CD4-positive, alpha-beta T cell treated with Interleukin-15 for 4 hours (primary cell): Measurements from ENCODE around the gene NRL.

Experiments used
- DNase-seq: peaks from one replicate; pipeline ENCODE4 v3.0.0-alpha.2; 2020; ENCODE audit warnings: low spot score

The NRL gene

DNA sequence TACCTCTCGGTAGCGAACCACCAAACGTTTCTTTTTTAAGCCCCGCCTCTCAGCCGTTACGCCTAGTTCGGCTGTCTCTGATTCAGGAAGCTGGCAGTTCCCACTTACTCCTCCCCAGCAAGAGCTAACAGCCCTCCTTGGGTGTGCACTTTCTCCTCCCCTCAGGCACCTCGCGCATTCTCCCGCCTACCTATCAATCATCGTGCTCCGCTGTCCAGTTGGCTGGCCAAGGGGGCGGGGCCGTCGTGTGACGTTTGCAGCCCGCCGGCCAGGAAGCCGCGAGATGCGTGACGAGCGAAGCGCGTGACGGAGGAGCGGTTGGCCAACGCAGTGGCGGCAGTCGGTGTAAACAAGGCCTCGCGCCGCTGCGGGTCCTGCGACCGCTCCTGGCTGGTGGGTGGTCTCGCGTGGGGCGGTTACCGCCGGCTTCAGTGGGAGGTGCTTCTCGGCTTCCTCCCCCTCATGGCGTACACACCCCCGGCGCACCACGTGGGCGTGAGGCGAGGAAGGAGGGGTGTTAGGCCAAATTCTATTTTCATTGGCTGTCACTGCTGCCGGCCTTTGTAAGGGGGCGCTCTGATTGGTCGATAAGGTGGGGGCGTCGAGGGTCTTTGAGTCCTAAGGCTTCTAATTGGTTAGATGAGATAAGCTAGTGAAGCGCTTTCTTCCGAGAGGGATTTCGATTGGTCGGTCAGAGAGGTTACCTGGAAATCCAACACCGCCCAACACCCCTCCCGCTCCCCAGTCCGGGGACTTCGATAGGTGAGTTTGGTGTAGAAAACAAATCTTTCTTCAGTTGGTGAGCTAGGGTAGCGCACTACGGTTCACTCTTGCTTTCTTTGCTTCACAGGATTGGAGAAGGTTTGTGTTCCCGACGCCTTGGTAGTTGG lies at the start of gene NRL, which contains the start of gene DCAF11:
Gene NRL, minus strand, starts transcription at position 418 of the 890 bp plus-strand sequence. CDS start 32,101 bp downstream, outside the sequence.
Gene DCAF11, plus strand, starts transcription at position 246 of the 890 bp plus-strand sequence. CDS start 818 bp downstream, outside the sequence.
- DNase-seq: peak; percentile 99

DNA sequence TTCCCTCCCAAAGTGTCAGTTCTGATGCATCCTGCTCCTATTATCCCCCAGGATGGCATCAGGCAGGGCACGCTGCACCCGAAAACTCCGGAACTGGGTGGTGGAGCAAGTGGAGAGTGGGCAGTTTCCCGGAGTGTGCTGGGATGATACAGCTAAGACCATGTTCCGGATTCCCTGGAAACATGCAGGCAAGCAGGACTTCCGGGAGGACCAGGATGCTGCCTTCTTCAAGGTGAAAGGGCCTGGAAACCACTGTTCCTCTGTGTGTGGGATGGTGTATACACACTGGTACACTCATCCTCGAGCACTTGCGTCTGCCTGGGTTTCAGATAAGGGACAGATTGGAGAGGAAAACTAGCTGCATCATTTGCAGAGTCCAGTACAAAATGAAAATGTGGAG lies 47.3 kb upstream of the NRL start:
- no peak for DNase-seq

DNA sequence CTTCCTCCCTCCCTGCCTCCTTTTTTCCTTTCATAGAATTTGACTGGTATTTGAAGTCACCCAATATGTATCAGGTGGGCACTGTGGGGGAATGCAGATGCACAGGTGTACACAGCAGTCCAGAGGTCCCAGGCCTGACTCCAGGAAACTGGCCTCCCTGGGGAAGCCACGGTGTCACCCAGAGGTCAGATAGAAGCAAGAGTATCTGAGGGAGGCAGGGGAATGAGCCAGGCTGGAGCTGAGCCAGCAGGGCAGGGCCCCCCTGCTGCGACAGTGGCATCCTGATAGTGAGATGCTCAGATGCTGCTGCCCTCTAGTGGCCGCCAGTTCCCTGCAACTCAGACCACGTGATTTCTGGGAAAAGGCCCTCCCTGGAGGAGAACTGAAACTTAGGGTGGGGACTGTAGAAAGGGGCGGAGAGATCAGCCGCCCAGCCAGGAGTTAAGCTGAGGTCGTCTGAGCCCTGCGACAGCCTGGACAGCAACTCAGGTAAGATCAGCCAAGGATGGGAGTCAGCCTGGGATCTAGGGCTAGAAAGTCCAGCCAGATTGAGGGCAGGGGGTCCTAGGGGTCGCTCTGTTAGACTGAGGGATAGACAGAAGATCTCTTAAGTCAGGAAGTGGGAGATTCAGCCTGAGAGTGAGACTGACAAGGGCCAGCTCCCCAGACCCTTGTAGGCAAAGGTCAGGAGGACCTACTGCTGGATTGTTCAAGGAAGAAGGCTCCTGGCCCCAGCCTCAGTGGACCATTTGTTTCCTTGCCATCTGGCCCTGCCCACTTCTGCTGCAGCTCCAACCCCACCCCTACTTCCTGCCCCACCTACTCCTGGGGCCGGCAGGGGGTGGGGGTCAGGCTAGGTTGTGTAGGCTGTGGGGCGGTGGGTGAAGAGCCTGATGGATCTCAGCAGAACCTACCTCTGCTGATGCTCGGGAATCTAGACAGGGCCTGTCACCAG lies 46.4 kb upstream of the NRL start, which contains the start of gene IRF9:
Gene IRF9, plus strand, starts transcription at position 416 of the 955 bp plus-strand sequence. CDS start 880 bp downstream, outside the sequence.
- peak; percentile 99 for DNase-seq

DNA sequence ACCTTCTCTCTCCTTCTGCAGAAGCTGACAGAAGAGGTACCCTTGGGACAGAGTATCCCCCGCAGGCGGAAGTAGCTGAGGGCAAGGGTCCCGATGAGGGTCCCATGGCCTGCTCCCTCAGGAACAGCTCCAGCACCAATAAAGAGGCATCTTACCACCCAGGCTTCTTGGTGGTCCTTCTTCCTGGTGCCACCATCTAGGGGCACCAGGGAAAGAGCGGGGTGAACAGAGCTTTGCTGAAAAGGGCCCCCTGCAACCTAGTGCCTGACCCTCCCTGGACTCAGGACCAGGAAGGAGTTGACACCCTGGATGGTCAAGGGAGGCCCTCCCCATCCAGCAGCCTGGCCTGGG lies 45.7 kb upstream of the NRL start:
- DNase-seq: no peak

DNA sequence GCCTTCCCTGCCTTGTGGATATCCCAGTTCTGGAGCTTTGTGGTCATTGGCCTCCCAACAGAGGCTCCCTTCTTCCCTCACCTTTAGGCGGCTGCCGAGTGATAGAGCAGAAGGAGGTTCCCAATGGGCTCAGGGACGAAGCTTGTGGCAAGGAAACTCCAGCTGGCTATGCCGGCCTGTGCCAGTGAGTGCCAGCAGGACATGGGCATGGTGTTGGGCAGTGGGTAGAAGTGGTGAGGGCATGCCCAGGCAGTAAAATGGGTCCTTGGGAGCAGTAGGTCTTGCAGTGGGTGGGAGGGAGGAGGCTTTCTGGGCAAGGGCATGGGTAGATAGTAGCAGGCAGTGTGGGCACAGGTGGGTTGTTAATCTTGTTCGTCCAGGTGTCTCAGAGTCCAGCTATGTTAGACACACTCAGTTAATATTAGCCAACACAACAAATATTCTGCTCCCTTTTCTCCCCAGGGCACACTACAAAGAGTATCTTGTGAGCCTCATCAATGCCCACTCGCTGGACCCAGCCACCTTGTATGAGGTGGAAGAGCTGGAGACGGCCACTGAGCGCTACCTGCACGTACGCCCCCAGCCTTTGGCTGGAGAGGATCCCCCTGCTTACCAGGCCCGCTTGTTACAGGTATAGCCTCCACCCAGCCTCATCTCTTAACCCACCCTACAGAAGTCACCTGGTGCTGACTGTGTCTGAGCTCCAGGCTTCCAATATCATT lies 45.2 kb upstream of the NRL start:
- DNase-seq: no peak

DNA sequence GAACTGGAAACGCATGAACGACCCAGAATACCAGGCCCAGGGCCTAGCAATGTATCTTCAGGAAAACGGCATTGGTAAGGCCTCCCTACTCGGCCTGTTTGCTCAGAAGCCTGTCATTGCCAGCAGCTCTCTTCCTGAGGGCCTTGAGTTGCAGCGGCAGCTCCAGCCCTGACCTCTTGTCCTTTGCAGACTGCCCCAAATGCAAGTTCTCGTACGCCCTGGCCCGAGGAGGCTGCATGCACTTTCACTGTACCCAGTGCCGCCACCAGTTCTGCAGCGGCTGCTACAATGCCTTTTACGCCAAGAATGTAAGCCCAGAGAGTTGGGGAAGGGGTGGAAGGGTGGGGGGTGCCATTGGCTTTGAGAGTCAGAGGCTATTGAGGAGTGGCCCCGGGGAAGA lies 42.6 kb upstream of the NRL start:
- DNase-seq: no peak

DNA sequence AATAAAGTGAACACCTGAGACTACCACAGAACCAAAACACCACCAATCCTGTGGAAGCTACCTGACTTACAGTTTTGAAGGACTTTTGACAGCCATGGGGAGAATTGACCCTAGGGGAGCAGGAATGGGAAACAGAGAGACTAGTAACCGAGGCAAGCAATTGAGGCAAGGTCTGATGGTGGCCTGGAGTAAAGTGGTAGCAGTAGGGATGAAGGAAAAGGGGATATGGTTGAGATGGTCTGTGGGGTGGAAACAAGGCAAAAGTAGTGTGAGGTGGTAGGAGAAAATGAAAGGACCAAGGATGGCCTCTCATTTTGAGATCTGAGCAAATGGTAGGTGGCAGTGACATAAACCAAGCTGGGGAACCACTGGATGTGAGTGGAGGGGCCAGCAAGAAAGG lies 42.1 kb upstream of the NRL start:
- DNase-seq: no peak

DNA sequence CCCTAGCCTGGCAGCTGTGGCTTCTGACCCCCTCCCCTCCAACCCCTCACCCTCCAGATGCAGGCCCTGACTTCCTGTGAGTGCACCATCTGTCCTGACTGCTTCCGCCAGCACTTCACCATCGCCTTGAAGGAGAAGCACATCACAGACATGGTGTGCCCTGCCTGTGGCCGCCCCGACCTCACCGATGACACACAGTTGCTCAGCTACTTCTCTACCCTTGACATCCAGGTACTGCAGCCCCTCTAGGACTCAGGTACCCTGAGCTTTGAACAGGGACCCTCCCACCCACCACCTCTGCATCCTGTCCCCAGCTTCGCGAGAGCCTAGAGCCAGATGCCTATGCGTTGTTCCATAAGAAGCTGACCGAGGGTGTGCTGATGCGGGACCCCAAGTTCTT lies 40.4 kb upstream of the NRL start:
- no peak for DNase-seq

DNA sequence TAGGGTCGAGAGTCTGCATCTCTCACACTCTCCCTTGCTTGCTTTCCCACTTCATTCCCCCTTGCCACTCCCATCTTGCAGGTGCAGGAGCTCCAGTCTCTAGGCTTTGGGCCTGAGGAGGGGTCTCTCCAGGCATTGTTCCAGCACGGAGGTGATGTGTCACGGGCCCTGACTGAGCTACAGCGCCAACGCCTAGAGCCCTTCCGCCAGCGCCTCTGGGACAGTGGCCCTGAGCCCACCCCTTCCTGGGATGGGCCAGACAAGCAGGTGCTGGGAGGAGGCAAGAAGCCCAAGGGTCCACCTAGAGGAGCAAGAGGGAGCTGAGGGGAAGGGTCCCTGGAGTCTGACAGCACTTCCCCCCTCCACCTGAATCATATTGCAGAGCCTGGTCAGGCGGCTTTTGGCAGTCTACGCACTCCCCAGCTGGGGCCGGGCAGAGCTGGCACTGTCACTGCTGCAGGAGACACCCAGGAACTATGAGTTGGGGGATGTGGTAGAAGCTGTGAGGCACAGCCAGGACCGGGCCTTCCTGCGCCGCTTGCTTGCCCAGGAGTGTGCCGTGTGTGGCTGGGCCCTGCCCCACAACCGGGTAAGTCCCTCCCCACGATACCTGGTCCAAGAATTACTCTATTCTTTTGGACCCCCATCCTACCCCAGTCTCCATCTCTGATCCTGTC lies 36.8 kb upstream of the NRL start:
- no peak for DNase-seq

DNA sequence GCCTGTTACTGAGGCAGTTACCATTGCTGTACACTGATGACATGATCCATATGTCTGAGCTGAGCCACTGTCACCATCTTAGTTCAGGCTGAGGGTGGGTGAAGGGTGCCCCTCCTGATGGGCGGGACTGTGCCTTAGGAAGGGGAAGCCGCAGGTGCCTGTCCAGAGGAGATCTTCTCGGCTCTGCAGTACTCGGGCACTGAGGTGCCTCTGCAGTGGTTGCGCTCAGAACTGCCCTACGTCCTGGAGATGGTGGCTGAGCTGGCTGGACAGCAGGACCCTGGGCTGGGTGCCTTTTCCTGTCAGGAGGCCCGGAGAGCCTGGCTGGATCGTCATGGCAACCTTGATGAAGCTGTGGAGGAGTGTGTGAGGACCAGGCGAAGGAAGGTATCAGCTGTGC lies 36.2 kb upstream of the NRL start:
- no peak for DNase-seq

DNA sequence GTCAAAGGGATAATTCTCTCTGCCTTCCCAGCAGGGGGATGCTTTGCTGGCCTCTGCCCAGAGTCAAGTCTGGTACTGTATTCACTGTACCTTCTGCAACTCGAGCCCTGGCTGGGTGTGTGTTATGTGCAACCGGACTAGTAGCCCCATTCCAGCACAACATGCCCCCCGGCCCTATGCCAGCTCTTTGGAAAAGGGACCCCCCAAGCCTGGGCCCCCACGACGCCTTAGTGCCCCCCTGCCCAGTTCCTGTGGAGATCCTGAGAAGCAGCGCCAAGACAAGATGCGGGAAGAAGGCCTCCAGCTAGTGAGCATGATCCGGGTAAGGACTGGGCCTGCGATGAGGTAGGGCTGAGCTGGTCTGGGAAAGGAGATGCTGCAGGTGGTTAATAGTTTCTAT lies 35.8 kb upstream of the NRL start:
- DNase-seq: no peak

DNA sequence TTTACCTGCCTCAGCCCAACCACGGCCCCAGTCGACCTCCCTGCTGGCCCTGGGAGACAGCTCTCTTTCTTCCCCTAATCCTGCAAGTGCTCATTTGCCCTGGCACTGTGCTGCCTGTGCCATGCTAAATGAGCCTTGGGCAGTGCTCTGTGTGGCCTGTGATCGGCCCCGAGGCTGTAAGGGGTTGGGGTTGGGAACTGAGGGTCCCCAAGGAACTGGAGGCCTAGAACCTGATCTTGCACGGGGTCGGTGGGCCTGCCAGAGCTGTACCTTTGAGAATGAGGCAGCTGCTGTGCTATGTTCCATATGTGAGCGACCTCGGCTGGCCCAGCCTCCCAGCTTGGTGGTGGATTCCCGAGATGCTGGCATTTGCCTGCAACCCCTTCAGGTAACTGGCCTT lies 35.3 kb upstream of the NRL start:
- no peak for DNase-seq

DNA sequence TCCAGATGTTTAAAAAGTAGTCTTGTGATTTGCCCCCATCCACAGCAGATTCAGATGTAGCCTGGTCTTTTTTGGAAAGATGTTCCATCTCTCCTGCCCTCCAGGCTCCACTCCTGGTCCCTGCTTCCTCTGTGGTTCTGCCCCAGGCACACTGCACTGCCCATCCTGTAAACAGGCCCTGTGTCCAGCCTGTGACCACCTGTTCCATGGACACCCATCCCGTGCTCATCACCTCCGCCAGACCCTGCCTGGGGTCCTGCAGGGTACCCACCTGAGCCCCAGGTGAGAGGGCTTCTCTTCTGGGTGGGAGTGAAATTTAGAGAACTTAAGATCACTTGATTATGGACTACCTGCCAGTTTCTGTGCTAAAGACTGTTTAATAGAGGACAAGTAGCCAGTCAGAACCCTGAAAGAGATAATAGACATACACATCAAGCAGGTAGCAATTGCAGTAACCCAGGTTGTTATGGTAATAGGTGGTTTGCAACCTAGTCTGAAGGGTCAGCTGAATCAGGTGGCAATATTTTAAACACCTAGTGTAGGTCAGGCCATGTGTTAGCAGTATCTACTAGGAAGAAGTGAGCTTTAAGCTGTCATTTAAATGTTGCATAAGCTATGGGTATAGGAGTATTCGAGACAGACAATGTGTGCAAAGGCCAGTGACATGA lies 34.7 kb upstream of the NRL start:
- no peak for DNase-seq

DNA sequence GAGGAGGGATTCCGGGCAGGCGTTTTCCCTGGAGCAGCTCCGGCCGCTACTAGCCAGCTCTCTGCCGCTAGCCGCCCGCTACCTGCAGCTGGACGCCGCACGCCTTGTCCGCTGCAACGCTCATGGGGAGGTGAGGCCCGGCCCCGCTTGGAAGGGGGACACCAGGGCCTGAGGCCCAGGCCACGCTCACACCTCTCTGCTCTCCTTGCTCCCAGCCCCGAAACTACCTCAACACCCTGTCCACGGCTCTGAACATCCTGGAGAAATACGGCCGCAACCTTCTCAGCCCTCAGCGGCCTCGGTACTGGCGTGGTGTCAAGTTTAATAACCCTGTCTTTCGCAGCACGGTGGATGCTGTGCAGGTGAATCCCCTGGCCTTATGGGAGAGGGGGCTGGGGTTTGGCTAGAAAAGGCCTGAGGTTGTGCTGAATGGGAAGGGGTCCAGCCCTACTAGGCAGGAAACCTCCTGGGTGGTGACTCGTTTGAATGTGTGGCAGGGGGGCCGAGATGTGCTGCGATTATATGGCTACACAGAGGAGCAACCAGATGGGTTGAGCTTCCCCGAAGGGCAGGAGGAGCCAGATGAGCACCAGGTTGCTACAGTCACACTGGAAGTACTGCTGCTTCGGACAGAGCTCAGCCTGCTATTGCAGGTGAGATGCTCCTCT lies 33.1 kb upstream of the NRL start:
- DNase-seq: no peak

DNA sequence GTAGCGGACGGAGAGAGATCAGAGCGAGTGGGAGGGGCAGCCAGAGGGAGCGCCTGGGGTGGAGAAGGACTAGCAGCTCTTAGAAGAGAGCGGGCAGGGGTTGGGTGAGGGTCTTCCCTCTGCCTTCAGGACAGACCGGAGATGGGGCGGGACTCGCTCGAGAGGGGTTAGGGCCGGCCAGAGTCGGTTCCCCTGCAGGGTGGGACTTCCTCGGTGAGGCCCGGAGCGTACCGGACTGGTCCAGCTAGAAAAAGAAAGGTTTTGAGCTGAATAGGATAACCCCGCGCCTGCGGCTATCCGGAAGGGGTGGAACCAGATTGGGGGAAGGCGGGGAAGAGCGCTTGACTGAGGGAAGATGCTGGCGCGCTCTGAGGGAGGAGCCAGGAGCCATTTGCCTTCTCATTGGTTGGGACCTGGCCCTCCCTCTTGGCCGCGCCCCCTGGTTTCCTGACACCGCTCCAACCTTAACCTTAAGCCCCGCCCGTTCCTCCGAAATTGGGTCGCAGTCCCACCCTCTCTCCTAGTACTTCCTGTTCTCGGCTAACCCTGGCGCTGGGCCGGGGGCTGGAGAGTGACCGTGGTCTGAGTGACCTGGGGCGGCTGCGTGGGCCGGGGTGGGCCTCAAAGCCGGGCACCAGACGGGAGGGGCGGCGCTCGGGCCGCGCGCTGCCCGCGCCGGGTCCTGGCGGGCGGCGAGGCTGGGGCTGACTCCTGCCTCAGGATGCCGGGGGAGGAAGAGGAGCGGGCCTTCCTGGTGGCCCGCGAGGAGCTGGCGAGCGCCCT lies 32.4 kb upstream of the NRL start, which contains the start of gene RNF31:
Gene RNF31, plus strand, starts transcription at position 521 of the 783 bp plus-strand sequence. Its CDS starts 201 bp downstream, at position 722.
- peak; percentile 96 for DNase-seq

DNA sequence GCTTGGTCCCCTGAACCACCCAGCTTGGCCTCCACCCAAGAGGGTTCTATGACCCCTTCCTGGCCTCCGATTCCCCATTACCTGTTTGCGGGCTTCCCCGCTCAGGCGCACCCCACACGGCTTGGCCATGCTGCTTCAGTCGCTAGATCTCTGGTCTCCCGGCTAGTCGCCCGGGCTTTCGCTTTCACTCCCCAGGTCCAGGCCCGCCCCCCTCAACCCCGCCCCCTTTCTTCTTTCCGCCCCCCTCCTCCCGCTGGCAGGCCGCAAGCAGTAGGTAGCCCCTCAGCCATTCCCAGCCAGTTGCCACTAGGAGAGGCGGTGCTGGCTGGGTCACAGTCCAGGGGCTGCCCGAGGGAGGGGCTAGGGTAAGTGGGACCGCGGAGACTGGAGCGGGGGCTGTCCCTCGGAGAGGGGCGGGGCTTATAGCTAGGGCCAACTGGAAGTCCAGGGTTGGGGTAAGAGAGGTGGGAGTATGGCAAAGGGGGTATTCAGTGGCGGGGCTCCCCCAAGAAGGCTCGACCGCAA lies 31.8 kb upstream of the NRL start, which contains the start of gene PSME2:
Gene PSME2, minus strand, starts transcription at position 158 of the 525 bp plus-strand sequence. Its CDS starts 29 bp downstream, at position 129.
- peak; percentile 88 for DNase-seq

DNA sequence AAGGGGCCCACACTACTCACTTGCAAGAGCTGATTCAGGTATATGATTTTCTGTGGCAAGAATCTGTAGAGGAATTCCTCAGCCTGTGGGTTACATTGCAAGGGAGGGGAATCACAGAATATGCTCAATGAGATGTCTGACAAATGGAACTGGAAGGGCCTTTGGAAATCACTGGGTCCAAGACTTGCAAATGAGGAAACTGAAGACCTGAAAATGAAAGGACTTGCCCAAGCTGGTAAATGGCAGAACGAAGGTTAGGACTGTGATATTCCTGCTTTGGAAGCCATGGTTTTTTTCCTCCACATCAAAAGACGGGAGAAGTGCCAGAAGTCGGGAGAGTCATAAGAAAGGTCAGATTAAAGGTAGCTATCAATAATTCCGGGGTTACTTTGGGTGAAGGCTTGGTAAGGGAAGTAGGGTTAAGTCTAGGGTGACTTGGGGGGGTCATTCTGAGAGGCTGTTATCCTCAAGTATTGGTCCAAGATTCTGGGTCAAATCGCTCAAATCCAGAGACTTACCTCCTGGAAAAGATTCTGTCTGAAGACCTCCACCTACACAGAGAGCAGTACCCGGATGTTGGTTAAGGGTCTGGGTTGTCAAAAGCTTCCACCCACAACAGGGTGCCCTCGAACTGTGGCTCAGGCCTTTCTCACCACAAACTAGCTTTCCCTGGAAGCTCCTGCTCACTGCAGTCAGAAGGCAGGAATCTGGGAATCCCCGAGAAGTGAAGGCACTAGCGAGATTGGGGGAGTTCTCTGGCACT lies 31.1 kb upstream of the NRL start:
- no peak for DNase-seq

DNA sequence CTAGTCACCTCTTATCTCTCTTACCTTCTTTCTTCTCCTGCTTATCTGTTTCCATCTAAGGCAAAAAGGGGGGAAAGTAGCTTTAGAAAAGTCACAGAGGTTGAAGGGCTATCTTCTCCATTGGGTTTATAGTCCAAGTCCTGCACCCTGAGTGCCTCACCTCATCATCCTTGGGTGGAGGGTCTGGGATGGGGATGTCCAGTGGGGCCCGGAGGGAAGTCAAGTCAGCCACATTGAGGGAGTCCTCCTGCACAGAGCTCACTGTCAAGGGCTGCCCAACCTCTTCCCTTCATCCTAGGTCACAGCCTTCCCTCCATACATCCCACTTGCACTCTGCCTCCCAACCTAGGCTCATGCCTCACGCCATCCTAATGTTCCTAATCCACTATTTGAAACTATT lies 30.5 kb upstream of the NRL start:
- DNase-seq: no peak
